Measurements from ENCODE around the gene RRP15. TPM values are rescaled to one million over a fixed set of nuclear protein-coding genes. Genes with fewer than 3 reads are reported as not detected.

RRP15 gene
- total and polyA plus RNA-seq, 2 experiments from 2014 or later: 19.8 to 86.5 TPM

DNA sequence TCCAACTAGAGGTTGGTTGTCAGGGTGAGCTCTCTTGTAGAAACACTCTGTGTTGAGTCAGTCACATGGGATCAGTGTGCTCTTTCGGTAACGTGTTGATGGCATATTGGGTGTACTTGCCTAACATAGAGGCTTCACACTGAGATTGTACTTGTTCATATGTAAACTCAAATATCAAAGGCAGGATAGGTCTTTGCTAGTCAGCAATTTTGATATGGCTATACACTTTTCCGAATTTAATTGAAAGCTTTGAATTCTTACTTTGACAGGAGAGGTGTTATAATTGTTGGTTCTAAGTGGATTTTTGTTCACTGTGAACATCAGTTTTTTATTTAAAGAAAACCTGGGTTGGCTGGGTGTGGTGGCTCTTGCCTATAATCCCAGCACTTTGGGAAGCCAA is 43.7 kb downstream of the RRP15 start:
- H3K4me1 Mint-ChIP-seq: no peaks in the 10 kb centered on the region; the same call in 2 of the 3 replicates

More for the DNA sequence above, 43.7 kb downstream of the RRP15 start:
- ATAC-seq (no peak), DNase-seq (ENCODE audit: low spot score) (no peak)
- peaks cover 19% of the 10 kb centered on the region for H3K79me2 ChIP-seq (replicated peaks; ENCODE audit: insufficient read depth)
- Mint-ChIP-seq H3K36me3 (ENCODE audit: low read depth) (peaks cover 33% of the 10 kb centered on the region), H3K27me3 (ENCODE audit: insufficient read depth, low read depth, poor library complexity) (peaks cover 3% of the 10 kb centered on the region), H3K9me3 (no peaks in the 10 kb centered on the region), H3K4me3 (no peak overlapping the region), H3K27ac (peak overlapping the region; percentile 60; the same call in 1 of the 2 replicates)
- no peaks in the 10 kb centered on the region for H3F3A ChIP-seq (replicated peaks; ENCODE audit: low read depth)
- TF ChIP-seq, protein P1, sequence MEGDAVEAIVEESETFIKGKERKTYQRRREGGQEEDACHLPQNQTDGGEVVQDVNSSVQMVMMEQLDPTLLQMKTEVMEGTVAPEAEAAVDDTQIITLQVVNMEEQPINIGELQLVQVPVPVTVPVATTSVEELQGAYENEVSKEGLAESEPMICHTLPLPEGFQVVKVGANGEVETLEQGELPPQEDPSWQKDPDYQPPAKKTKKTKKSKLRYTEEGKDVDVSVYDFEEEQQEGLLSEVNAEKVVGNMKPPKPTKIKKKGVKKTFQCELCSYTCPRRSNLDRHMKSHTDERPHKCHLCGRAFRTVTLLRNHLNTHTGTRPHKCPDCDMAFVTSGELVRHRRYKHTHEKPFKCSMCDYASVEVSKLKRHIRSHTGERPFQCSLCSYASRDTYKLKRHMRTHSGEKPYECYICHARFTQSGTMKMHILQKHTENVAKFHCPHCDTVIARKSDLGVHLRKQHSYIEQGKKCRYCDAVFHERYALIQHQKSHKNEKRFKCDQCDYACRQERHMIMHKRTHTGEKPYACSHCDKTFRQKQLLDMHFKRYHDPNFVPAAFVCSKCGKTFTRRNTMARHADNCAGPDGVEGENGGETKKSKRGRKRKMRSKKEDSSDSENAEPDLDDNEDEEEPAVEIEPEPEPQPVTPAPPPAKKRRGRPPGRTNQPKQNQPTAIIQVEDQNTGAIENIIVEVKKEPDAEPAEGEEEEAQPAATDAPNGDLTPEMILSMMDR (conservative IDR thresholded peaks at IDR 0.05; ENCODE audit: low read depth in 2 of 2): no peak
- TF ChIP-seq NANOG (IDR thresholded peaks at IDR 0.05; ENCODE audit: borderline replicate concordance): no peak
- no peak for TF ChIP-seq JUNB (IDR thresholded peaks at IDR 0.05; ENCODE audit: unreplicated experiment)
- TF ChIP-seq ZNF462 (CRISPR knock-in tag; IDR thresholded peaks at IDR 0.05): no peak
- no peak for TF ChIP-seq ZNF331 (CRISPR knock-in tag; IDR thresholded peaks at IDR 0.05; ENCODE audit: low read depth)
- TF ChIP-seq ZNF114 (CRISPR knock-in tag; IDR thresholded peaks at IDR 0.05): no peak
- TF ChIP-seq, protein P2, sequence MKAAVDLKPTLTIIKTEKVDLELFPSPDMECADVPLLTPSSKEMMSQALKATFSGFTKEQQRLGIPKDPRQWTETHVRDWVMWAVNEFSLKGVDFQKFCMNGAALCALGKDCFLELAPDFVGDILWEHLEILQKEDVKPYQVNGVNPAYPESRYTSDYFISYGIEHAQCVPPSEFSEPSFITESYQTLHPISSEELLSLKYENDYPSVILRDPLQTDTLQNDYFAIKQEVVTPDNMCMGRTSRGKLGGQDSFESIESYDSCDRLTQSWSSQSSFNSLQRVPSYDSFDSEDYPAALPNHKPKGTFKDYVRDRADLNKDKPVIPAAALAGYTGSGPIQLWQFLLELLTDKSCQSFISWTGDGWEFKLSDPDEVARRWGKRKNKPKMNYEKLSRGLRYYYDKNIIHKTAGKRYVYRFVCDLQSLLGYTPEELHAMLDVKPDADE (IDR thresholded peaks at IDR 0.05): no peak
- H3K4me1 ChIP-seq (ENCODE audit: insufficient read depth): no peaks in the 10 kb centered on the region
- no peak overlapping the region for H3K4me3 ChIP-seq
- no peaks in the 10 kb centered on the region for H3K27me3 ChIP-seq (ENCODE audit: insufficient read depth)
- H4K20me1 ChIP-seq (replicated peaks; ENCODE audit: insufficient read depth): no peaks in the 10 kb centered on the region
- no peak overlapping the region for H3K4me2 ChIP-seq
- H3K27ac ChIP-seq (ENCODE audit: low read depth): no peak overlapping the region
- H2AFZ ChIP-seq: no peak overlapping the region
- H3K36me3 ChIP-seq (ENCODE audit: insufficient read depth): no peaks in the 10 kb centered on the region; the same call in 1 of the 2 replicates
- H3K9me2 ChIP-seq (ENCODE audit: insufficient read depth): no peaks in the 10 kb centered on the region
